Left renal cortex interstitium (tissue), 4 donors: Measurements from ENCODE around the gene LLGL1. TPM values are rescaled to one million over a fixed set of nuclear protein-coding genes. Genes with fewer than 3 reads are reported as not detected.
"Not testable (repeated sequence)": the region's sequence is repeated elsewhere in the genome, so short reads cannot be mapped to it uniquely, and the experiment has no call there.

Source experiments
- DNase-seq, 4 donors: peaks; one replicate each; pipeline ENCODE4 v3.0.0-alpha.2; 2013; ENCODE audit warnings: low read depth in 4 of 4, low spot score in 2 of 4, missing footprints in 1 of 4
- polyA plus RNA-seq, 4 donors: library from polyadenylated mRNA; unstranded; fragments of 120-200 nt; gene quantifications; one replicate each; pipeline ENCODE4 v1.2.1, GENCODE V29; 2013; ENCODE audit not compliant: insufficient read length in 4 of 4

LLGL1 gene
- polyA plus RNA-seq, 4 donors, result 25.7 to 41.7 (median 35.9) TPM

DNA sequence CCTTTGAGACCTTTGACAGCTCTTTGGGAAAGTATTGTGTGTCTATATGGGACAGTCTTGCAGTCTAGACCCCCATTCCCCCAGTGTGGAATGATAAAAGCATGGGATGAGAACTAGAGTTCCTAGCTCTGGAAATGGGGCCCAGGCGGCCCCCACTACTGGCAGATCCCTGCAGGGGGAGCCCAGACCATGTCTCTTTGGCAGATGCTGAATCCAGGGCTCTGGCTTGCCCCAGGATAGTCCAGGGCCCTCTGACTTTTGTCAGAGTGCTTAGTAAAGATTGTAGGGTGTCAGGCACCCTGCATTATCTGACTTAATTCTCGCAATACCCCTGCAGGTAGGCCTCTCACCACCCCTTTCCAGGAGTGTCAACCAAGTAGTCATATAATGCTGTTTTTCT, 33.5 kb upstream of the LLGL1 start:
- no peak for DNase-seq

DNA sequence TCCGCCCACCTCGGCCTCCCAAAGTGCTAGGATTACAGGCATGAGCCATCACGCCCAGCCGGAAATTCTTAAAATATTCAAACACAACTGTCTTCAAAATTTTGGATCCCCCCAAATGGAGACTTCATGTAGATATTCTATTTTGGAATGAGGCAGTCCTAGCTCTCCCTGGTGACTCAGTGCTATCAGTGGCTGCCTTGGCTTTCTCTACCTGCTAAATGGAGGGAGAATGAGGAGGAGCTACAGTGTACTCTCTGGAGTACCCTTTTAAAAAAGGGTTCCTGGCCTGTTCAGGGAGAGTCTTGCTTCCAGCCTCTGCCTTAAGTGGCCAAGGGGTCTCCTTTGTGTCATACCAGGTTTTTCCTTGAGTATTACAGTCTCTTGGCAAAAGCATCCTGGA, 31.0 kb upstream of the LLGL1 start:
- DNase-seq, result no peak

DNA sequence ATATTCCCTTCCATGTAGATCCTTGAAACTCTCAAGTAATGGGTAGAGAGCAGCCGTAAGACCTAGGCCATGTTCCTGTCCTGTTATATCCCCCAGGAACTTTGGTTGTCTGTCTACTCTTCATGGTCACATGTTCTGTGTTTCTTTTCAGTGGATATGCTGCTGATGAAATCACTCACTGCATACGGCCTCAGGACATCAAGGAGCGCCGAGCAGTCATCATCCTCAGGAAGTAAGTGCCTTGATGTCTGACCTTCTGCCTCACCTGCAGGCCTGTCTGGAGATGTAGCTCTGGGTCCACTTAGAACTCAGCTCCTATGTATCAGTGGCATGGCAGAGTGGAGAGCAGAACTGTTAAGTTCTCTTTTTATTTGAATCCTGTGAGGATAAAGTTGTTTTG, 30.6 kb upstream of the LLGL1 start:
- DNase-seq, result no peak

- no peak for DNase-seq
Observed at GRCh38 chr17:18195246-18195645, 30.2 kb upstream of the LLGL1 start.

DNA sequence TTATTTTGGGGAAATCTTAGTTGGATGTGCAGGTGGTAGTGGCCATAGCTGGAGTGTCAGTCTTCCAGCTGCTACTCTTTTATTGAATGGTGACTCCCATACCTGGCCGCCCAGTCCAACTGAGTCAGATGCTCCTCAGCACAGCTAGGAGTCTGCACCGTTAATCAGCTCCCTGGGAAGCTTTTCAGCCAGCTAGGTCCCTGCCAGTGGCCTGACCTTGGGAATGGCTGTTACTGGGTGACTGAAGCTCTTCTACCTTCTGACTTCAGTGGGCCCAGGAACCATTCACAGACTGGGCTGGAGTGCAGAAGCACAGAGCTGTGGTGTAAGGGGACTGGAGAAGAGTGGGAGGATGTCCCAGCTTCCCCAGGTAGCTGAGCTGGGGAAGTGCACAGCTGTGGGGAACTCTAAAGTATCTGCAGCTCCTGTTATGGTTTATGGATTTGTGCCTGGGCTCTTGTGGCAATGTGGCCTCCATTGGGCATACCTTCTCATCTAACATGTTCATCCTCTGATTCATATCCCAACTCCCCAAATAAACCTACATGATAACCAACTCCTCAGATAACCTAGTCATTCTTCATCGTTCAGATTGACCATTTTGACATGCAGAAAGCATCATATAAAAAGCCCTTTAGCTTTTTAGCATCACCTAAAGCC, 27.8 kb upstream of the LLGL1 start:
- DNase-seq, result no peak

DNA sequence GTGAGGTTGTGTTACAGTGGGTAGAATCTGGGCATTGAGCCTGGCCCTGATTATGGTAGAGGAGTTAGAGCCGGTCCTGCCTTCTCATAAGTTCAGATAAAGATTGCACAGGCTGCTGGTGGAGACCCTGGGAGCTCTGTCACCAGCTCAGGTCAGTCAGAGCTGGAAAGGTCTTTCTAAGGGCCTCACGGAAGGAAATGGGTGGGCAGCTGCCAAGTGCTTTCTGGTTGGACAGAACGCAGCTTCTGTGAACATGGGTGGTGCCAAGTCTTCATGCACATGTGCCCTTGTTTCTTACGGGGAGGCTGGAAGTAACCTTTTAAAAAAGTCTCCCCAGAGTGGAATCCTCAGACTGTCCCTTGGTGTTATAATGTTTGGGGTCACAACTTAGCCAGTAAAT, 26.9 kb upstream of the LLGL1 start:
- DNase-seq, result no peak

GRCh38 chr17:18201108-18201507, 24.3 kb upstream of the LLGL1 start:
- no peak for DNase-seq

DNA sequence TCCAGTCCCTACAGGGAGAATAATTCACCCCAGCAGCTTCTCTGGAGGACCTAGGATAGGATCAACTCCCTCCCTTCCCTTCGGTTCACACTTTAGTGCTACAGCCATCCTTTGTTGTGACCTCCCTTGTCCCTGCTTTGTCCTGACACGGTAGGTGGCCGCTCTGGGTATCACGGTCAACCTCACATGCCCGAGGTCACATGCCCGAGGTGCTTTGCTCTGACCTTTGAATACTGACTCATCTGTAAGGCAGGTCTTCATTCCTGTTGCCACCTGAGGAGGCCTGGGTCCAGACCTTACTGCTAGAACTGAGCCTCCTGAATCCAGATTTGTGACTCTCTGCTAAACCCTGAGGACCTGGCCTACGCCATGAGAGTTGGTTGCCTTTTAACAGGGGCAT, 22.1 kb upstream of the LLGL1 start:
- no peak for DNase-seq

DNA sequence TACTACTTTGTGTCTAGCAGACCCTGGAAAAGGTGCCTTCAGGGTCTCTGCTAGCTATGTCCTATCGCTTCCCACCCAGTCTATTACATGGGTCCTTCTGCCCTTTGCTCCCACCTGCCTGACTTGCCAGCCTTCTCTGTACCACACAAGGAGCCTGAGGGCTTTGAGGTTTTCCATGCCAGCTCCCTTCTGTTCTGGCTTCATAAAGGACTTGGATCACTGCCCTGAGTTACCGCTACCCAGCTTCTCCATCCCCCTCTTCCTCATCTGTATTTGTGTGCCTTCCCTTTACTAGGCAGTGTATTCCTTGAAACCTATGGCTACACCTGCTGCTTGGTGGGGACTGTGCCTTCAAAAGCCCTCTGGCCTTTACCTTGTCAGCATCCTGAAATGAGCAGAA, 19.6 kb upstream of the LLGL1 start:
- no peak for DNase-seq

- no peak for DNase-seq
Observed at GRCh38 chr17:18206962-18207361, 18.5 kb upstream of the LLGL1 start.

GRCh38 chr17:18208092-18208491, 17.3 kb upstream of the LLGL1 start:
- no peak for DNase-seq

DNA sequence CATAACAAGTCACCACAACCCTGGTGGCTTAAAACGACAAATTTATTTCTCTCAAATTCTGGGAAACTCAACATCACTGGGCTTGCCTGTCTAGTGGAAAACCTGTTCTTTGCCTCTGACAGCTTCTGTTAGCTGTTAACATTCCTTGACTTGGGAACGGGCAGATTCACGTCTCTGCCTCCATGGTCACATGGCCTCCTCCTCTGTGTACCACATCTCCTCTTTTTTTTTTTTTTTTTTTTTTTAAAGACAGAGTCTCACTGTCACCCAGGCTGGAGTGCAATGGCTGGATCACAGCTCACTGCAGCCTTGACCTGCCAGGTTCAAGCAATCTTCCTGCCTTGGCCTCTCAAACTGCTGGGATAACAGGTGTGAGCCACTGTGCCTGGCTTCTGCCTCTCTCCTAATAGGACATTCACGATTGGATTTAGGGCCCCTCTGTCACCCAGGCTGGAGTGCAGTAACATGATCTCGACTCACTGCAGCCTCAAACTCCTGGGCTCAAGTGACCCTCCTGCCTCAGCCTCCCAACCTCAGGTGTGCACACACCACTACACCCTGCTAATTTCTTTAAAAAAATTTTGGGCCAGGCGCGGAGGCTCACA, 11.7 kb upstream of the LLGL1 start:
- DNase-seq, result no peak

DNA sequence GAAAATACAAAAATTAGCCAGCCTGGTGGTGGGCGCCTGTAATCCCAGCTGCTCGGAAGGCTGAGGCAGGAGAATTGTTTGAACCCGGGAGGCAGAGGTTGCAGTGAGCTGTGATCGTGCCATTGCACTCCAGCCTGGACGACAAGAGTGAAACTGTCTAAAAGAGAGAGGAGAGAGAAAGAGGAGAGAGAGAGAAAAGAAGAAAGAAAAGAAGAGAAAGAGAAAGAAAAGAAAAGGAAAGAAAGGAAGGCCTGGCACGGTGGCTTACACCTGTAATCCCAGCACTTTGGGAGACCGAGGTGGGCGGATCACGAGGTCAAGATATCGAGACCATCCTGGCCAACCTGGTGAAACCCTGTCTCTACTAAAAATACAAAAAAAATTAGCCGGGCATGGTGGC, 8.5 kb upstream of the LLGL1 start:
- DNase-seq, result not testable (repeated sequence)

GRCh38 chr17:18217412-18218015, 7.9 kb upstream of the LLGL1 start:
- no peak for DNase-seq

DNA sequence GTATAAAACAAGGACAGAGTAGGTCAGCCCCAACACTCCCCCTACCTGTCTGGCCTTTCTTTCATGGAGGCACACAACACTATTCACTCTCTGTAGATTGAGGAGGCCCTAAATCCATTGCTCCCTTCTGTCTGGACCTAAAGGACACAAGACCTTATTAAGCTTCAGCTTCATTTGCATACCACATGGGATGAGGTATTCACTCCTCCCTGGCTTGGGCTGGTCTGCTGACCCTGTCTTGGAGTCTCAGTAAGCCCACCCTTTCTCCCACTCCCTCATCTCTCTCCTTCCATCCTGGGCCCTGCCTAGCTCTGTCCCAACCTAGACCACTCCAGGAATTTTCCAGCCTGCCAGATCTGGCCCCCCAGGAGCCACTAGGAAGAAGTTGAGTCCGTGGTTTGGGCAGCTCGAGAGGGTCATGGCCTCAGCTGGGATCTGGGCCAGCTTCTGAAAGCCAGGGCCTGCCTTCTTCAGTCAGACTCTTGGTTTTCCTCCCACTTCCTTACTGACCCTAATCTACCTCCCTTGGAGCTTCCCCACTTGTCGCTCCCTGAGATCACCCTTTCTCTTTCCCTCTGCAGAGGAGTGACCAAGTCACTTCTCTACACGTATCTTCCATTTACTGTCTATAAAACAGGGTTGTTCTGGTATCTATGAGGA, 6.5 kb upstream of the LLGL1 start:
- no peak for DNase-seq

GRCh38 chr17:18224053-18224386, 1.4 kb upstream of the LLGL1 start:
- DNase-seq, result no peak

- no peak for DNase-seq
Observed at GRCh38 chr17:18224387-18225120, 881 bp upstream of the LLGL1 start.

- DNase-seq, result no peak
Observed at GRCh38 chr17:18225642-18226283, 328 bp downstream of the LLGL1 start.

GRCh38 chr17:18226284-18226945, 980 bp downstream of the LLGL1 start:
- DNase-seq, result no peak

DNA sequence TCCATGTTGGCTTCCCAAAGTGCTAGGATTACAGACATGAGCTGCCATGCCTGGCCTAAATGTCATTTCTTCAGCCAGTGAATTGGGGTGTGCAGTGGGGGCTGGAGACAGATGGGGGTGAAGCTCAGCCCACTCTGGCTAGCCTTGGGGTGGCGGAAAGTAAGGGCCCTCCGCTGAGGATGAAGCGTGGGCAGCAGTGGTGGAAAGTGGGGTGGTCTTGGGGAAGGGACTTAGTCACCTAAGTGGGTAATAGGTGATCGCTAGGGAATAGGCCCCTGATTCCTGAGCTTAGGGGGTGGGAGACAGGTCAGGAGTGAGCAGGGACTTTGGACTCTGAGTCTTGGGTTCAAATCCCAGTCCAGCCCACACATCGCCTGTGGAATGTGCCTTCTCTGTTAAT, 2.2 kb downstream of the LLGL1 start:
- DNase-seq, result no peak
